Endodermal cell (in vitro differentiated cells): ENCODE measurements around the gene MARCHF10. TPM values are rescaled to one million over a fixed set of nuclear protein-coding genes. Genes with fewer than 3 reads are reported as not detected.

ENCODE experiments used
- DNase-seq: peaks from one replicate; pipeline ENCODE4 v3.0.0-alpha.2; 2017
- H3K27ac ChIP-seq: 2 replicates; pipeline ENCODE4 v1.5.1; 2013; ENCODE audit warnings: mild to moderate bottlenecking, low read depth, low read length, moderate library complexity
- H3K27me3 ChIP-seq: 2 replicates; pipeline ENCODE4 v1.6.1; 2013; ENCODE audit warnings: mild to moderate bottlenecking, low read length, moderate library complexity; ENCODE audit not compliant: insufficient read depth, control insufficient read depth, poor library complexity, severe bottlenecking
- H3K36me3 ChIP-seq: 2 replicates; pipeline ENCODE4 v1.7.0; 2013; ENCODE audit warnings: mild to moderate bottlenecking, low read length, moderate library complexity; ENCODE audit not compliant: control insufficient read depth, insufficient read depth
- H3K4me1 ChIP-seq: one replicate; pipeline ENCODE4 v1.7.0; 2013; ENCODE audit warnings: low read length; ENCODE audit not compliant: control insufficient read depth, insufficient read depth
- H3K4me3 ChIP-seq: 2 replicates; pipeline ENCODE4 v1.5.1; 2013; ENCODE audit warnings: mild to moderate bottlenecking, low read length, moderate library complexity
- H3K9ac ChIP-seq: 2 replicates; pipeline ENCODE4 v1.6.1; 2013; ENCODE audit warnings: mild to moderate bottlenecking, low read length, moderate library complexity; ENCODE audit not compliant: poor library complexity, severe bottlenecking; ENCODE audit errors: extremely low read depth
- H3K9me3 ChIP-seq: 2 replicates; pipeline ENCODE4 v1.6.1; 2013; ENCODE audit warnings: mild to moderate bottlenecking, low read length, moderate library complexity; ENCODE audit not compliant: control insufficient read depth
- H3K27ac Mint-ChIP-seq: 2 replicates; pipeline ENCODE4 v1.8.0; 2020; ENCODE audit warnings: mixed read lengths
- H3K27me3 Mint-ChIP-seq: 2 replicates; pipeline ENCODE4 v1.8.0; 2021; ENCODE audit warnings: mild to moderate bottlenecking, mixed read lengths; ENCODE audit not compliant: insufficient read depth
- H3K36me3 Mint-ChIP-seq: 2 replicates; pipeline ENCODE4 v1.8.0; 2020; ENCODE audit warnings: low read depth, mixed read lengths
- H3K4me1 Mint-ChIP-seq: 2 replicates; pipeline ENCODE4 v1.8.0; 2020; ENCODE audit warnings: mixed read lengths
- H3K4me3 Mint-ChIP-seq: 2 replicates; pipeline ENCODE4 v1.8.0; 2020; ENCODE audit warnings: mild to moderate bottlenecking, moderate library complexity, mixed read lengths
- H3K9me3 Mint-ChIP-seq: 2 replicates; pipeline ENCODE4 v1.8.0; 2020; ENCODE audit warnings: mild to moderate bottlenecking, mixed read lengths
- CTCF ChIP-seq: fragments of 200-600 bp; sonication (generic); conservative IDR thresholded peaks from 2 replicates; pipeline ENCODE4 v1.5.0; 2021; ENCODE audit warnings: antibody characterized with exemption, mild to moderate bottlenecking
- WGBS, 2 experiments: methylation state at CpG; one replicate each; pipeline versions ENCODE4 v1.1.5 to v1.1.7; 2013; ENCODE audit warnings: missing lambda C conversion rate in 2 of 2, mixed read lengths in 1 of 2; ENCODE audit not compliant: insufficient coverage in 1 of 2, insufficient read length in 1 of 2; 5-methylcytosine and 5-hydroxymethylcytosine counted together
- total RNA-seq, 2 donors: library from RNA; stranded (reverse); fragmentation: NEBNext Ultra II Directional in 1 of 2; extraction: Animal tissue kit (Norgen Biotek cat#: 25700) in 1 of 2; gene quantifications; 2 replicates in 1 of 2; 3 replicates in 1 of 2; pipeline ENCODE4 v1.2.1, GENCODE V29; 2021

The MARCHF10 gene
- total RNA-seq, 2 donors from 2014 or later, result 0.57 to 1.7 TPM

GRCh38 chr17:62653002-62653825 is 154.9 kb downstream of the MARCHF10 start:
- Histone ChIP-seq H3K4me3 (peak overlapping the region; percentile 75), H3K9ac (peak overlapping the region; percentile 77), H3K4me1 (peaks cover 7% of the 10 kb centered on the region), H3K27ac (peak overlapping the region; percentile 93), H3K27me3 (no peaks in the 10 kb centered on the region), H3K36me3 (peaks cover 12% of the 10 kb centered on the region), H3K9me3 (no peaks in the 10 kb centered on the region)
- Mint-ChIP-seq H3K4me3 (peak overlapping the region; percentile 68), H3K9me3 (peaks cover 2% of the 10 kb centered on the region), H3K36me3 (peaks cover 16% of the 10 kb centered on the region), H3K27ac (peak overlapping the region; percentile 91), H3K4me1 (peaks cover 22% of the 10 kb centered on the region), H3K27me3 (no peaks in the 10 kb centered on the region)
- no peak for TF ChIP-seq CTCF
- peak; percentile 100 for DNase-seq
- WGBS, 2 experiments, result 9 to 15% methylated on average over 11 to 23 of the region's 30 CpGs

GRCh38 chr17:62652251-62653001 is 155.7 kb downstream of the MARCHF10 start:
- H3K9me3 Mint-ChIP-seq, result peaks cover 2% of the 10 kb centered on the region
- Histone ChIP-seq H3K36me3 (peaks cover 9% of the 10 kb centered on the region), H3K9ac (peak overlapping the region; percentile 77), H3K27ac (peak overlapping the region; percentile 93), H3K9me3 (no peaks in the 10 kb centered on the region), H3K4me3 (peak overlapping the region; percentile 75), H3K27me3 (no peaks in the 10 kb centered on the region), H3K4me1 (peaks cover 7% of the 10 kb centered on the region)
- peak overlapping the region; percentile 68 for H3K4me3 Mint-ChIP-seq
- H3K27ac Mint-ChIP-seq, result peak overlapping the region; percentile 91
- DNase-seq, result peak; percentile 88
- peaks cover 22% of the 10 kb centered on the region for H3K4me1 Mint-ChIP-seq
- H3K27me3 Mint-ChIP-seq, result no peaks in the 10 kb centered on the region
- TF ChIP-seq CTCF, result no peak
- H3K36me3 Mint-ChIP-seq, result peaks cover 16% of the 10 kb centered on the region
- 13 to 21% methylated on average over 31 to 57 of the region's 57 CpGs for WGBS, 2 experiments

Other genes with a start within 250 kb of the MARCHF10 start
- 100 to 1,000 TPM; 103 to 165 TPM for gene MRC2, start 180.6 kb downstream of the MARCHF10 start, total RNA-seq
- gene TANC2, start 157.9 kb upstream of the MARCHF10 start, total RNA-seq, result 10 to 100 TPM; 16.7 to 22.9 TPM